ENCODE data around the gene PIP4P1. TPM values are rescaled to one million over a fixed set of nuclear protein-coding genes. Genes with fewer than 3 reads are reported as not detected.

Gene PIP4P1
- total and polyA plus RNA-seq, 2 of the 13 experiments (the other 11 are each of a cell fraction or from before 2014, with no cell fraction given): 33.4 to 47.0 TPM

- 0 out of 2 replicates have a peak, but pooled peaks have one; percentile 42 for TF ChIP-seq RFXAP (CRISPR knock-in tag; IDR thresholded peaks at IDR 0.05; ENCODE audit: borderline replicate concordance)
- TF ChIP-seq HOXA3 (CRISPR knock-in tag; IDR thresholded peaks at IDR 0.05): peak; percentile 41; the same call in 1 of the 2 replicates
- peak; percentile 33; the same call in 1 of the 2 replicates for TF ChIP-seq TBX2 (CRISPR knock-in tag; IDR thresholded peaks at IDR 0.05; ENCODE audit: borderline replicate concordance)
- no peak for TF ChIP-seq ZNF740 (CRISPR knock-in tag; IDR thresholded peaks at IDR 0.05)
- peak; percentile 37 for TF ChIP-seq ARID5B (CRISPR knock-in tag; IDR thresholded peaks at IDR 0.05)
- no peak for TF ChIP-seq ZNF33B (CRISPR knock-in tag; IDR thresholded peaks at IDR 0.05)
- no peak for TF ChIP-seq SRF (IDR thresholded peaks at IDR 0.05; ENCODE audit: low read depth, low read length)
- peak; percentile 33; the same call in 1 of the 2 replicates for TF ChIP-seq KAT8 (CRISPR knock-in tag; IDR thresholded peaks at IDR 0.05)
- TF ChIP-seq RARA (CRISPR knock-in tag; IDR thresholded peaks at IDR 0.05): peak; percentile 35; the same call in 1 of the 2 replicates
- no peak for TF ChIP-seq ZBTB26 (CRISPR knock-in tag; IDR thresholded peaks at IDR 0.05; ENCODE audit: borderline replicate concordance)
- TF ChIP-seq ZNF362 (CRISPR knock-in tag; IDR thresholded peaks at IDR 0.05; ENCODE audit: borderline replicate concordance): peak; percentile 84
- TF ChIP-seq SP4 (CRISPR knock-in tag; IDR thresholded peaks at IDR 0.05): no peak
- no peak for TF ChIP-seq ATF5 (CRISPR knock-in tag; IDR thresholded peaks at IDR 0.05; ENCODE audit: low read depth)
- TF ChIP-seq ZNF652 (CRISPR knock-in tag; IDR thresholded peaks at IDR 0.05; ENCODE audit: borderline replicate concordance, low read depth): no peak
- TF ChIP-seq PHB2 (IDR thresholded peaks at IDR 0.05; ENCODE audit: partially characterized antibody): no peak
- peak; percentile 5; the same call in 1 of the 2 replicates for TF ChIP-seq FOSL2 (CRISPR knock-in tag; IDR thresholded peaks at IDR 0.05)
- no peak for TF ChIP-seq ZSCAN30 (CRISPR knock-in tag; IDR thresholded peaks at IDR 0.05)
- TF ChIP-seq ZNF207 (IDR thresholded peaks at IDR 0.05; ENCODE audit: borderline replicate concordance): no peak
- TF ChIP-seq ZNF296 (CRISPR knock-in tag; conservative IDR thresholded peaks at IDR 0.05): no peak
- TF ChIP-seq HNF4G (IDR thresholded peaks at IDR 0.05; ENCODE audit: borderline replicate concordance, low read depth, low read length): peak; percentile 68
- 0 out of 2 replicates have a peak, but pooled peaks have one; percentile 36 for TF ChIP-seq HNF4G (CRISPR knock-in tag; IDR thresholded peaks at IDR 0.05; ENCODE audit: borderline replicate concordance, low read depth)
- peak; percentile 92 for TF ChIP-seq HNF4A (CRISPR knock-in tag; IDR thresholded peaks at IDR 0.05)
- TF ChIP-seq JDP2 (CRISPR knock-in tag; IDR thresholded peaks at IDR 0.05; ENCODE audit: borderline replicate concordance): no peak
- no peak for TF ChIP-seq AKAP8 (CRISPR knock-in tag; IDR thresholded peaks at IDR 0.05)
Observed at GRCh38 chr14:20418501-20418909, 42.7 kb downstream of the PIP4P1 start (continued).
